Middle frontal gyrus (tissue), 1 donor: ENCODE results near the gene GDI2.
"Not testable (repeated sequence)": the region's sequence is repeated elsewhere in the genome, so short reads cannot be mapped to it uniquely, and the experiment has no call there.

ENCODE experiments used
- DNase-seq: peaks from one replicate; pipeline ENCODE4 v3.0.0-alpha.2; 2015; ENCODE audit warnings: low spot score; ENCODE audit errors: extremely low spot score

GDI2 gene

GRCh38 chr10:5788969-5789368 lies 24.3 kb downstream of the GDI2 start:
- DNase-seq = no peak

GRCh38 chr10:5783300-5783699 lies 29.9 kb downstream of the GDI2 start:
- DNase-seq = no peak

- no peak for DNase-seq
Measured at GRCh38 chr10:5782174-5782573, 31.1 kb downstream of the GDI2 start.

- no peak for DNase-seq
Measured at GRCh38 chr10:5779730-5780129, 33.5 kb downstream of the GDI2 start.

- not testable (repeated sequence) for DNase-seq
Measured at GRCh38 chr10:5777758-5778157, 35.5 kb downstream of the GDI2 start.

- no peak for DNase-seq
Measured at GRCh38 chr10:5776881-5777197, 36.4 kb downstream of the GDI2 start.

GRCh38 chr10:5776136-5776880 lies 36.9 kb downstream of the GDI2 start:
- no peak for DNase-seq

- no peak for DNase-seq
Measured at GRCh38 chr10:5775685-5776084, 37.5 kb downstream of the GDI2 start.

- no peak for DNase-seq
Measured at GRCh38 chr10:5774987-5775620, 38.1 kb downstream of the GDI2 start.

- DNase-seq = no peak
Measured at GRCh38 chr10:5766189-5766588, 47.0 kb downstream of the GDI2 start.

GRCh38 chr10:5765617-5766016 lies 47.6 kb downstream of the GDI2 start:
- no peak for DNase-seq

- no peak for DNase-seq
Measured at GRCh38 chr10:5764422-5765297, 48.6 kb downstream of the GDI2 start.

GRCh38 chr10:5762531-5762930 lies 50.7 kb downstream of the GDI2 start:
- no peak for DNase-seq

- no peak for DNase-seq
Measured at GRCh38 chr10:5761220-5761619, 52.0 kb downstream of the GDI2 start.

GRCh38 chr10:5760515-5760914 lies 52.7 kb downstream of the GDI2 start:
- no peak for DNase-seq

GRCh38 chr10:5758927-5759326 lies 54.3 kb downstream of the GDI2 start:
- DNase-seq = no peak

- DNase-seq = no peak
Measured at GRCh38 chr10:5757766-5758517, 55.3 kb downstream of the GDI2 start.

- no peak for DNase-seq
Measured at GRCh38 chr10:5752301-5752871, 60.8 kb downstream of the GDI2 start.

- DNase-seq = no peak
Measured at GRCh38 chr10:5751601-5752253, 61.5 kb downstream of the GDI2 start.

GRCh38 chr10:5748394-5748803 lies 64.8 kb downstream of the GDI2 start:
- no peak for DNase-seq

GRCh38 chr10:5746197-5746596 lies 67.0 kb downstream of the GDI2 start:
- DNase-seq = no peak
